H1 (cell line): ENCODE data around the gene SSR2. TPM values are rescaled to one million over a fixed set of nuclear protein-coding genes. Genes with fewer than 3 reads are reported as not detected.

Experiments used
- CTCF ChIA-PET: fragments of 300-600 bp; sonication (Branson Sonifier 250); formaldehyde crosslinking; loops from one replicate; lab custom pipeline; 2021; ENCODE audit not compliant: partially characterized antibody; lab: Charles Lee
- POLR2A ChIA-PET: fragments of 300-600 bp; sonication (Branson Sonifier 250); formaldehyde crosslinking; loops from one replicate; lab custom pipeline; 2021; ENCODE audit warnings: inconsistent platforms; ENCODE audit not compliant: partially characterized antibody; lab: Charles Lee
- DNase-seq, 2 experiments: peaks; one replicate each; pipeline versions ENCODE4 v3.0.0 to v3.0.0-alpha.2; 2010 to 2022; ENCODE audit warnings: low spot score in 2 of 2, low read depth in 1 of 2, mixed read lengths in 1 of 2
- FAIRE-seq: peaks from 2 replicates; lab custom pipeline; 2011; peaks lifted over from hg19 to GRCh38; lab: Jason Lieb, UNC
- H2AFZ ChIP-seq: 2 replicates; pipeline ENCODE4 v1.8.1; 2012; ENCODE audit warnings: low read length, inconsistent platforms
- H2AK5ac ChIP-seq: 2 replicates; pipeline ENCODE4 v1.6.1; 2013; ENCODE audit warnings: low read depth, low read length
- H2BK120ac ChIP-seq: replicated peaks from 2 replicates; pipeline ENCODE3; 2013; ENCODE audit warnings: low read depth, low read length, inconsistent platforms
- H2BK12ac ChIP-seq: 2 replicates; pipeline ENCODE4 v1.6.1; 2013; ENCODE audit warnings: low read depth, low read length
- H2BK15ac ChIP-seq: 2 replicates; pipeline ENCODE4 v1.6.1; 2013; ENCODE audit warnings: low read length
- H2BK20ac ChIP-seq: 2 replicates; pipeline ENCODE4 v1.6.1; 2013; ENCODE audit warnings: low read length
- H2BK5ac ChIP-seq: 2 replicates; pipeline ENCODE4 v1.6.1; 2013; ENCODE audit warnings: low read depth, low read length
- H3K14ac ChIP-seq: 2 replicates; pipeline ENCODE4 v1.6.1; 2013; ENCODE audit warnings: inconsistent platforms; ENCODE audit not compliant: insufficient read length
- H3K18ac ChIP-seq: 2 replicates; pipeline ENCODE4 v1.6.1; 2013; ENCODE audit warnings: low read length; ENCODE audit errors: extremely low read depth
- H3K23ac ChIP-seq: 2 replicates; pipeline ENCODE4 v1.6.1; 2013; ENCODE audit warnings: inconsistent platforms; ENCODE audit not compliant: insufficient read length
- H3K23me2 ChIP-seq: 2 replicates; pipeline ENCODE4 v1.6.1; 2013; ENCODE audit warnings: low read depth, low read length
- H3K27ac ChIP-seq: 2 replicates; pipeline ENCODE4 v1.6.1; 2011; ENCODE audit warnings: low read depth, low read length, inconsistent platforms
- H3K27me3 ChIP-seq, 4 experiments: replicated peaks in 1 of 4; 1 replicate in 1 of 4; 2 replicates in 3 of 4; pipeline versions ENCODE4 v1.6.1 to v1.8.1; 2011 to 2013; ENCODE audit warnings: low read length in 3 of 4, mild to moderate bottlenecking in 3 of 4, inconsistent platforms in 2 of 4, mixed read lengths in 2 of 4, moderate library complexity in 1 of 4; ENCODE audit not compliant: control insufficient read depth in 3 of 4, insufficient read depth in 3 of 4; ENCODE audit errors: extremely low read depth in 1 of 4
- H3K36me3 ChIP-seq, 4 experiments: 2 replicates each; pipeline versions ENCODE4 v1.6.1 to v1.8.1; 2011 to 2013; ENCODE audit warnings: mild to moderate bottlenecking in 4 of 4, low read length in 3 of 4, moderate library complexity in 2 of 4, control low read depth in 1 of 4, inconsistent platforms in 1 of 4; ENCODE audit not compliant: insufficient read depth in 4 of 4, control insufficient read depth in 2 of 4
- H3K4ac ChIP-seq: replicated peaks from 2 replicates; pipeline ENCODE3; 2013; ENCODE audit warnings: low read length, low read depth, mixed read lengths, inconsistent platforms; ENCODE audit not compliant: insufficient read length
- H3K4me1 ChIP-seq, 4 experiments: replicated peaks in 1 of 4; 1 replicate in 1 of 4; 2 replicates in 3 of 4; pipeline versions ENCODE4 v1.6.1 to v1.8.1; 2011 to 2013; ENCODE audit warnings: low read length in 3 of 4, inconsistent platforms in 2 of 4, mixed read lengths in 1 of 4; ENCODE audit not compliant: insufficient read depth in 4 of 4, control insufficient read depth in 3 of 4
- H3K4me2 ChIP-seq, 2 experiments: 2 replicates each; pipeline versions ENCODE4 v1.6.1 to v1.8.1; 2011 to 2013; ENCODE audit warnings: low read depth in 2 of 2, low read length in 2 of 2, control low read depth in 1 of 2, inconsistent platforms in 1 of 2, mild to moderate bottlenecking in 1 of 2; ENCODE audit not compliant: insufficient read depth in 1 of 2
- H3K4me3 ChIP-seq, 4 experiments: fragments of 200-600, 300-600 bp in 1 of 4; sonication (generic), shearing (Covaris generic), sonication (Bioruptor Twin) in 1 of 4; 2 replicates each; pipeline versions ENCODE4 v1.5.1 to v1.8.1; 2011 to 2016; ENCODE audit warnings: low read length in 4 of 4, low read depth in 3 of 4, control low read depth in 2 of 4, inconsistent platforms in 2 of 4, mild to moderate bottlenecking in 2 of 4, mixed read lengths in 1 of 4, moderate library complexity in 1 of 4; ENCODE audit not compliant: insufficient read depth in 2 of 4; ENCODE audit errors: extremely low read depth in 1 of 4
- H3K56ac ChIP-seq: replicated peaks from 2 replicates; pipeline ENCODE3; 2013; ENCODE audit warnings: low read depth, mild to moderate bottlenecking, mixed read lengths, low read length, inconsistent platforms; ENCODE audit not compliant: insufficient read length
- H3K79me1 ChIP-seq: 2 replicates; pipeline ENCODE4 v1.6.1; 2013; ENCODE audit warnings: low read depth, low read length, control low read depth
- H3K79me2 ChIP-seq, 2 experiments: 2 replicates each; pipeline versions ENCODE4 v1.6.1 to v1.8.1; 2012 to 2013; ENCODE audit warnings: low read length in 2 of 2, mild to moderate bottlenecking in 2 of 2, inconsistent platforms in 1 of 2; ENCODE audit not compliant: insufficient read depth in 2 of 2, control insufficient read depth in 1 of 2
- H3K9ac ChIP-seq, 4 experiments: replicated peaks in 1 of 4; 1 replicate in 1 of 4; 2 replicates in 3 of 4; pipeline versions ENCODE4 v1.6.1 to v1.8.1; 2011 to 2013; ENCODE audit warnings: low read depth in 3 of 4, low read length in 3 of 4, control low read depth in 2 of 4, mild to moderate bottlenecking in 2 of 4, moderate library complexity in 2 of 4, inconsistent platforms in 1 of 4; ENCODE audit errors: extremely low read depth in 1 of 4
- H3K9me3 ChIP-seq, 2 experiments: 2 replicates each; pipeline versions ENCODE4 v1.6.1 to v1.8.1; 2012 to 2013; ENCODE audit warnings: mild to moderate bottlenecking in 2 of 2, moderate library complexity in 2 of 2, control low read depth in 1 of 2, inconsistent platforms in 1 of 2, low read depth in 1 of 2, low read length in 1 of 2, mixed read lengths in 1 of 2; ENCODE audit not compliant: insufficient read depth in 2 of 2
- H4K20me1 ChIP-seq, 2 experiments: replicated peaks in 1 of 2; 2 replicates each; pipeline versions ENCODE3 to v1.8.1; 2011 to 2013; ENCODE audit warnings: inconsistent platforms in 2 of 2, low read length in 2 of 2, mild to moderate bottlenecking in 1 of 2; ENCODE audit not compliant: insufficient read depth in 2 of 2, control insufficient read depth in 1 of 2
- H4K5ac ChIP-seq: 2 replicates; pipeline ENCODE4 v1.6.1; 2013; ENCODE audit warnings: low read length, low read depth, mixed read lengths, inconsistent platforms; ENCODE audit not compliant: insufficient read length
- H4K8ac ChIP-seq: 2 replicates; pipeline ENCODE4 v1.8.0; 2013; ENCODE audit warnings: mild to moderate bottlenecking, moderate library complexity, low read length, inconsistent platforms; ENCODE audit not compliant: insufficient read depth; ENCODE audit errors: extremely low read depth
- H4K91ac ChIP-seq: replicated peaks from 2 replicates; pipeline ENCODE3; 2013; ENCODE audit warnings: low read length, mixed read lengths, inconsistent platforms; ENCODE audit not compliant: insufficient read length
- MAX ChIP-seq: IDR thresholded peaks from 2 replicates; pipeline ENCODE4 v1.6.1; 2012; ENCODE audit warnings: inconsistent platforms
- RAD21 ChIP-seq, 2 experiments: IDR thresholded peaks in 1 of 2; conservative IDR thresholded peaks in 1 of 2; 2 replicates each; pipeline ENCODE4 v1.6.1; 2011; ENCODE audit warnings: low read depth in 2 of 2, low read length in 2 of 2, improper control_type of control experiment in 1 of 2, inconsistent platforms in 1 of 2, mild to moderate bottlenecking in 1 of 2, moderate library complexity in 1 of 2
- SRF ChIP-seq: IDR thresholded peaks from 2 replicates; pipeline ENCODE4 v1.6.1; 2011; ENCODE audit warnings: mild to moderate bottlenecking, low read depth, low read length, moderate library complexity
- TAF1 ChIP-seq: IDR thresholded peaks from 2 replicates; pipeline ENCODE4 v1.6.1; 2011; ENCODE audit warnings: mild to moderate bottlenecking, low read depth, low read length
- WGBS, 2 experiments: shearing (Covaris generic) in 1 of 2; methylation state at CpG; one replicate each; pipeline versions ENCODE4 v1.1.6 to v1.1.7; 2013 to 2015; ENCODE audit warnings: low lambda C conversion rate in 2 of 2, mixed read lengths in 2 of 2, inconsistent platforms in 1 of 2, low coverage in 1 of 2, missing lambda C conversion rate in 1 of 2; ENCODE audit not compliant: insufficient replicate concordance in 2 of 2, insufficient coverage in 1 of 2, insufficient read length in 1 of 2; ENCODE audit errors: extremely low coverage in 1 of 2, missing lambda C conversion rate in 1 of 2; 5-methylcytosine and 5-hydroxymethylcytosine counted together
- polyA plus RNA-seq, 7 experiments: library from polyadenylated mRNA; depleted of rRNA in 3 of 7; stranded (reverse) in 5 of 7; unstranded in 2 of 7; fragments of >200 nt in 5 of 7; fragments of 200-250 nt in 2 of 7; gene quantifications; 1 replicate in 5 of 7; 2 replicates in 1 of 7; 4 replicates in 1 of 7; pipeline versions ENCODE4 v1.2.1 to v1.2.3, GENCODE V29; 2011 to 2013; ENCODE audit warnings: missing spikeins in 2 of 7, mixed read lengths in 2 of 7
- total RNA-seq: library from RNA; stranded (reverse); fragmentation: NEBNext Ultra II Directional; extraction: Animal tissue kit (Norgen Biotek cat#: 25700); gene quantifications from 2 replicates; pipeline ENCODE4 v1.2.1, GENCODE V29; 2021
- TF ChIP-seq, protein P1 (sequence below), 3 experiments: IDR thresholded peaks; 1 replicate in 2 of 3; 2 replicates in 1 of 3; pipeline versions ENCODE4 v1.5.1 to v1.6.1; 2011; ENCODE audit warnings: low read length in 3 of 3, mild to moderate bottlenecking in 3 of 3, inconsistent platforms in 2 of 3, low read depth in 1 of 3, moderate library complexity in 1 of 3; ENCODE audit not compliant: insufficient read depth in 1 of 3; ENCODE audit errors: control extremely low read depth in 1 of 3

SSR2 gene
- total and polyA plus RNA-seq, 2 of the 8 experiments (the other 6 are each of a cell fraction or from before 2014, with no cell fraction given), result 190 to 648 TPM

DNA sequence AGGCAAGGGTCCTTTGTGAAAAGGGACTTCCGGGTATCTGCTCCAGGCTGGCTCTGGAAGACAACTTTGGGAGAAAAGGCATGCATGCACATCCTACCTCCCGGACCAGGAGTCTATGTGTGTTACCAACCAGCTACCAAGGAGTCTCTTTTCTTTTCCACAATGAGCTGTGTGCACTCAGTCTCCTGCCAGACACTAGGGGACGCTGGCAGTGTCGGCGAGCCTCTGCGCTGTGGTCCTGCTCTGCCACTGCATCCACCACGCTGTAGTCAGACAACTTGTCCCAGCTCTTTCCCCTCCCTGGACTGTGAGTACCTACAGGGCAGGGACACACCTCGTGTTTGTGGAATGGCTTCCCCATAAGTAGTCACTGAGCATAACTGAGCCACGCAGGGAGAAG is 5.1 kb upstream of the SSR2 start:
- Histone ChIP-seq H2BK120ac (no peak overlapping the region), H3K9me3 (no peaks in the 10 kb centered on the region), H2BK12ac (no peak overlapping the region), H3K4me1 (peaks cover 0 to 3% (median 0%) of the 10 kb centered on the region in 4 experiments; a peak in 3 of 7 replicates), H3K4me2 (0 out of 4 replicates have a peak overlapping the region, but pooled peaks of 1 of the 2 experiments have one; percentile 25), H4K8ac (no peak overlapping the region; the same call in 1 of the 2 replicates), H3K18ac (no peak overlapping the region), H3K14ac (no peak overlapping the region), H3K27ac (no peak overlapping the region), H3K27me3 (peaks cover 0 to 4% (median under 1%) of the 10 kb centered on the region in 4 experiments; a peak in 1 of 7 replicates), H3K23ac (no peak overlapping the region), H2AFZ (peak overlapping the region; percentile 99), H3K36me3 (no peaks in the 10 kb centered on the region), H2AK5ac (no peak overlapping the region), H3K9ac (no peak overlapping the region; a peak in 1 of 7 replicates), H4K20me1 (peaks cover 0 to 2% of the 10 kb centered on the region in 2 experiments), H4K5ac (no peak overlapping the region), H3K4me3 (no peak overlapping the region), H3K79me2 (no peaks in the 10 kb centered on the region), H3K79me1 (no peaks in the 10 kb centered on the region), H3K56ac (no peak overlapping the region), H2BK20ac (no peak overlapping the region), H2BK15ac (no peak overlapping the region), H2BK5ac (no peak overlapping the region), H3K23me2 (no peaks in the 10 kb centered on the region; the same call in 1 of the 2 replicates), H4K91ac (no peak overlapping the region), H3K4ac (no peak overlapping the region)
- FAIRE-seq, result peak; percentile 42
- peak; percentile 47 to 73 for DNase-seq
- POLR2A ChIA-PET, result interaction anchor here (1.0 kb wide), 1 partner anchor 49 kb away, joined by 3 read pairs; no protein-coding TSS in a partner anchor
- WGBS, 2 experiments, result 18% methylated on average over 9 of the region's 9 CpGs; no CpG with 5 or more reads in 1 of the 2 experiments
- CTCF ChIA-PET, result interaction anchor here (0.6 to 2.2 kb wide), 28 partner anchors 8 to 317 kb away, joined by 3 to 19 read pairs (median 3); no protein-coding TSS in a partner anchor
- TF ChIP-seq, protein P1, sequence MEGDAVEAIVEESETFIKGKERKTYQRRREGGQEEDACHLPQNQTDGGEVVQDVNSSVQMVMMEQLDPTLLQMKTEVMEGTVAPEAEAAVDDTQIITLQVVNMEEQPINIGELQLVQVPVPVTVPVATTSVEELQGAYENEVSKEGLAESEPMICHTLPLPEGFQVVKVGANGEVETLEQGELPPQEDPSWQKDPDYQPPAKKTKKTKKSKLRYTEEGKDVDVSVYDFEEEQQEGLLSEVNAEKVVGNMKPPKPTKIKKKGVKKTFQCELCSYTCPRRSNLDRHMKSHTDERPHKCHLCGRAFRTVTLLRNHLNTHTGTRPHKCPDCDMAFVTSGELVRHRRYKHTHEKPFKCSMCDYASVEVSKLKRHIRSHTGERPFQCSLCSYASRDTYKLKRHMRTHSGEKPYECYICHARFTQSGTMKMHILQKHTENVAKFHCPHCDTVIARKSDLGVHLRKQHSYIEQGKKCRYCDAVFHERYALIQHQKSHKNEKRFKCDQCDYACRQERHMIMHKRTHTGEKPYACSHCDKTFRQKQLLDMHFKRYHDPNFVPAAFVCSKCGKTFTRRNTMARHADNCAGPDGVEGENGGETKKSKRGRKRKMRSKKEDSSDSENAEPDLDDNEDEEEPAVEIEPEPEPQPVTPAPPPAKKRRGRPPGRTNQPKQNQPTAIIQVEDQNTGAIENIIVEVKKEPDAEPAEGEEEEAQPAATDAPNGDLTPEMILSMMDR (IDR thresholded peaks at IDR 0.05; ENCODE audit: control extremely low read depth in 1 of 3, insufficient read depth in 1 of 3, low read depth in 1 of 3, low read length in 3 of 3), result peak; percentile 93 to 97 (median 96)
- TF ChIP-seq SRF (no peak), RAD21 (IDR thresholded peaks at IDR 0.05 in 1 of 2, conservative IDR thresholded peaks at IDR 0.05 in 1 of 2; ENCODE audit: low read depth in 2 of 2, low read length in 2 of 2) (peak; percentile 61 to 70), TAF1 (0 out of 2 replicates have a peak, but pooled peaks have one; percentile 26), MAX (0 out of 2 replicates have a peak, but pooled peaks have one; percentile 49)
- TF ChIP-seq, all 59 proteins: peak for 4
